GM18507 (cell line): Measurements from ENCODE around the gene FAM193A.
"Not testable (repeated sequence)": the region's sequence is repeated elsewhere in the genome, so short reads cannot be mapped to it uniquely, and the experiment has no call there.

Experiments
- DNase-seq: peaks from one replicate; pipeline ENCODE4 v3.0.0; 2011; ENCODE audit warnings: low read depth; ENCODE audit not compliant: insufficient read length; ENCODE audit errors: extremely low spot score
- FAIRE-seq: peaks from 2 replicates; lab custom pipeline; 2011; peaks lifted over from hg19 to GRCh38; lab: Jason Lieb, UNC

Gene FAM193A

GRCh38 chr4:2699534-2699933 is 163.1 kb downstream of the FAM193A start:
- no peak for FAIRE-seq
- DNase-seq: no peak

- no peak for FAIRE-seq
- no peak for DNase-seq
Observed at GRCh38 chr4:2700031-2700430, 163.6 kb downstream of the FAM193A start.

- no peak for FAIRE-seq
Observed at GRCh38 chr4:2702361-2702760, 165.9 kb downstream of the FAM193A start.

GRCh38 chr4:2702770-2703169 is 166.3 kb downstream of the FAM193A start:
- FAIRE-seq: no peak
- no peak for DNase-seq

More at GRCh38 chr4:2702361-2702760, 165.9 kb downstream of the FAM193A start:
- DNase-seq: no peak

GRCh38 chr4:2712261-2712842 is 175.9 kb downstream of the FAM193A start:
- FAIRE-seq (peak; percentile 69), DNase-seq (no peak)

GRCh38 chr4:2713337-2713736 is 176.9 kb downstream of the FAM193A start:
- DNase-seq (no peak), FAIRE-seq (no peak)

GRCh38 chr4:2714061-2714770 is 177.8 kb downstream of the FAM193A start:
- DNase-seq: no peak
- FAIRE-seq: no peak

GRCh38 chr4:2714918-2715317 is 178.5 kb downstream of the FAM193A start:
- DNase-seq (no peak), FAIRE-seq (no peak)

GRCh38 chr4:2715426-2715825 is 179.0 kb downstream of the FAM193A start:
- DNase-seq (no peak), FAIRE-seq (no peak)

- FAIRE-seq (no peak), DNase-seq (no peak)
Observed at GRCh38 chr4:2716236-2716635, 179.8 kb downstream of the FAM193A start.

- DNase-seq (no peak), FAIRE-seq (no peak)
Observed at GRCh38 chr4:2721586-2721985, 185.1 kb downstream of the FAM193A start.

- FAIRE-seq (no peak), DNase-seq (no peak)
Observed at GRCh38 chr4:2722033-2722432, 185.6 kb downstream of the FAM193A start.

- DNase-seq: no peak
- FAIRE-seq: no peak
Observed at GRCh38 chr4:2723751-2724150, 187.3 kb downstream of the FAM193A start.

- DNase-seq: no peak
- no peak for FAIRE-seq
Observed at GRCh38 chr4:2725380-2725779, 188.9 kb downstream of the FAM193A start.

- not testable (repeated sequence) for FAIRE-seq, DNase-seq
Observed at GRCh38 chr4:2726881-2727280, 190.4 kb downstream of the FAM193A start.

GRCh38 chr4:2728221-2728620 is 191.8 kb downstream of the FAM193A start:
- FAIRE-seq (no peak), DNase-seq (no peak)

GRCh38 chr4:2728806-2729532 is 192.5 kb downstream of the FAM193A start:
- no peak for FAIRE-seq
- DNase-seq: no peak

GRCh38 chr4:2729533-2729875 is 193.1 kb downstream of the FAM193A start:
- FAIRE-seq (no peak), DNase-seq (no peak)

- no peak for DNase-seq
- no peak for FAIRE-seq
Observed at GRCh38 chr4:2731907-2732317, 195.5 kb downstream of the FAM193A start.

GRCh38 chr4:2732526-2732925 is 196.1 kb downstream of the FAM193A start:
- no peak for FAIRE-seq
- no peak for DNase-seq
